MG63 (cell line): ENCODE results near the gene TAS2R40. TPM values are rescaled to one million over a fixed set of nuclear protein-coding genes. Genes with fewer than 3 reads are reported as not detected.
"Not testable (repeated sequence)": the region's sequence is repeated elsewhere in the genome, so short reads cannot be mapped to it uniquely, and the experiment has no call there.

Experiments used
- DNase-seq: peaks from one replicate; pipeline ENCODE4 v3.0.0-alpha.2; 2020
- H3K27me3 ChIP-seq: fragments of 250-450 bp; sonication (Bioruptor Pico); 2 replicates; pipeline ENCODE4 v1.5.1; 2020; ENCODE audit warnings: mild to moderate bottlenecking, moderate library complexity
- H3K36me3 ChIP-seq: fragments of 250-450 bp; sonication (Bioruptor Pico); 2 replicates; pipeline ENCODE4 v1.5.1; 2020; ENCODE audit warnings: mild to moderate bottlenecking, moderate library complexity
- H3K4me3 ChIP-seq: fragments of 250-450 bp; sonication (Bioruptor Pico); 2 replicates; pipeline ENCODE4 v1.5.1; 2020; ENCODE audit warnings: mild to moderate bottlenecking, moderate library complexity
- H3K9me3 ChIP-seq: fragments of 250-450 bp; sonication (Bioruptor Pico); 2 replicates; pipeline ENCODE4 v1.5.1; 2020; ENCODE audit warnings: mild to moderate bottlenecking, moderate library complexity
- total RNA-seq: library from RNA; depleted of rRNA; stranded (reverse); fragments of >200 nt; shearing (Covaris generic); gene quantifications from 2 replicates; pipeline ENCODE4 v1.2.3, GENCODE V29; 2014; ENCODE audit warnings: low replicate concordance; rRNA removed

The TAS2R40 gene
- not detected in 2 replicates for total RNA-seq

DNA sequence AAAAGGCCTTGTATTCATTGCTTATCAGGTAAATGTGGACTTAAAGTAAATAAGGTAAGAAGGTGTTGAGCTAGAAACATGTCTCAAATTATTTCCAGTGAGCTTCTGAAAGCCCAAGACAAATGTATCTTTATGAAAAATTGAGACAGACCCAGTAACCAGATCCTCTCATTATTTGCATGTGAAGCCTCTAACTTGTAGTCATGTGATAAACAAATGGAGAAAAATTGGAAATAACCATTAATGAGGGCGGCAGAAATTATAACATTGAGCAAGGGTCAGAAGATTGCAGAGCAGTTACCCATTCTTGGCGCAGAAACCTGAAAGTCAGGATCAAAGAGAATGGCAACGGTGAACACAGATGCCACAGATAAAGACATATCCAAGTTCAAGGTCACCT, at the start of gene TAS2R40:
TSS of gene TAS2R40 (plus strand) at position 301 of the 400 bp plus-strand sequence. CDS start at position 343, 42 bp downstream.
- H3K9me3 ChIP-seq = no peaks in the 10 kb centered on the region
- no peak for DNase-seq
- H3K4me3 ChIP-seq = no peak within 1 kb of the TSS
- no peaks in the 10 kb centered on the region for H3K36me3 ChIP-seq
- H3K27me3 ChIP-seq = no peaks in the 10 kb centered on the region

DNA sequence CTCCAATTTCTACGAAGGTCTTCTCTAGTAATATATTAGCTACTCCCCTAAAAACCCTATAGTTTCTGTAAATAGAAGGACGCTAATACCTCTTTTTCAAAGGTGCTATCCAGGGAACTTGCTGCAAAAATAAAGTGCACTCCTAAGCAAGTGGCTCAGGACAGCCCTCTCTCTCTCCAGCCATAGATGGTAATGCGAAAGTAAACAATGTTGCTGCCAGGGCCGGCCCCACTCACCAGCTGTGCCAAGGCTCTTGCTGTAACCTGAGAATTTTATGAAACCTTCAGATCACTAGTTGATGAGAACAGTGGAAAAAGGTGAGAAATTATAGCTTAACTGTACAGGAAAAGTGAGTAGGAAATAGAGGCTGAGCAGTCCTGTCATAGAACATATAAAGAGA, 49.5 kb upstream of the TAS2R40 start:
- H3K27me3 ChIP-seq = no peaks in the 10 kb centered on the region
- no peak overlapping the region for H3K4me3 ChIP-seq
- DNase-seq = peak; percentile 50
- no peaks in the 10 kb centered on the region for H3K36me3 ChIP-seq
- H3K9me3 ChIP-seq = no peaks in the 10 kb centered on the region

DNA sequence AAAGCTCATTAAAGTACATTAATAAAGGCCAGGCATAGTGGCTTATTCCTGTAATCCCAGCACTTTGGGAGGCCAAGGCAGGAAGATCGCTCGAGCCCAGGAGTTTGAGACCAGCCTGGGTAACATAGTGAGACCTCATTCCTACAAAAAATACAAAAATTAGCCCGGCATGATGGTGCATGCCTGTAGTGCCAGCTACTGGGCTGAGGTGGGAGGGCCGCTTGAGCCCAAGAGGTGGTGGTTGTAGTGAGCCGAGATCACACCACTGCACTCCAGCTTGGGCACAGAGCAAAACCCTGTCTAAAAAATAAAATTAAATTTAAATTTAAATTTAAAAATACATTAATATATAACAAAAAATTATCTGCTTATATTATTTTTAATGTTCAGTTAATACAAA, 45.7 kb upstream of the TAS2R40 start:
- no peak for DNase-seq
- no peaks in the 10 kb centered on the region for H3K36me3 ChIP-seq

DNA sequence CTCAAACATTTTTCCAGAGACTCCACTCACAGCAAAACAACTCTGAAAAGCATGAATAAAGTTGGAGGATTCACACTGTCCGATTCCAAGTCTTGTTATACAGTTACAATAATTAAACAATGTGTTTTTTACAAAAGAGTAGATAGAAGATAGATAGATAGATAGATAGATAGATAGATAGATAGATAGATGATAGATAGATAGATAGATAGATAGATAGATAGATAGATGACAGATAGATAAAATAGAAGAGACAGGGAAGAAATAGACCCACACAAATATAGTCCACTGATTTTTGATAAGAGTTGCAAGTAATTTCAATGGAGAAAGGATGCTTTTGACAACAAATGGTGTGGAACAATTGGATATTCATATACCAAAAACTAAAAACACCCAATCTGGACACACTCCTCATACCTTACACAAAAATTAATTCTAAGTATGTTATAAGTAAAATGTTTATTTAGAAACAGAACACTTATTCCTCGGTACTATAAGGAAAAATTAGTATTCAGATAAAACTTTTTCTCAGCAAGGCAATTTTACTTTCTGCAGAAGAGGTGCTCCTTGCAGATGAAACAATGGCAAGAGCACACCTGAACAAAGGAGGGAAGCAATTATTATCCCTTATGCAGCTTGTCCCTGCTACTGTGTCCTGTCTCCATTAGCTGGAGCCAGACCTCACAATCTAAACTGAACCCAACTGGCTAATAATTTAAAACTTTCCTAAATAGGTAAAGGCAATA, 44.3 kb upstream of the TAS2R40 start:
- Histone ChIP-seq H3K36me3 (no peaks in the 10 kb centered on the region), H3K4me3 (no peak overlapping the region), H3K9me3 (no peaks in the 10 kb centered on the region), H3K27me3 (no peaks in the 10 kb centered on the region)
- DNase-seq = no peak

More for the DNA sequence above, 45.7 kb upstream of the TAS2R40 start:
- Histone ChIP-seq H3K4me3 (no peak overlapping the region), H3K9me3 (no peaks in the 10 kb centered on the region), H3K27me3 (no peaks in the 10 kb centered on the region)

DNA sequence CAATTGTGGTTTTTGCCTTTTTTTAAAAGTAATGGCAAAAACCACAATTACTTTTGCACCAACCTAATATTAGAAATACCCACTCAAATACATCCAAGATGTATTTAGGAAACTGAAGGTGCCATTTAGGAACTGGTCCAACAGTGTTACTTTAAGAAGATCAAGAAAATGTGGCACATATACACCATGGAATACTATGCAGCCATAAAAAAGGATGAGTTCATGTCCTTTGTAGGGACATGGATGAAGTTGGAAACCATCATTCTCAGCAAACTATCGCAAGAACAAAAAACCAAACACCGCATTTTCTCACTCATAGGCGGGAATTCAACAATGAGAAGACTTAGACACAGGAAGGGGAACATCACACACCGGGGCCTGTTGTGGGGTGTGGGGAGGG, 41.1 kb upstream of the TAS2R40 start:
- not testable (repeated sequence) for DNase-seq, H3K27me3 ChIP-seq, H3K9me3 ChIP-seq, H3K36me3 ChIP-seq, H3K4me3 ChIP-seq

DNA sequence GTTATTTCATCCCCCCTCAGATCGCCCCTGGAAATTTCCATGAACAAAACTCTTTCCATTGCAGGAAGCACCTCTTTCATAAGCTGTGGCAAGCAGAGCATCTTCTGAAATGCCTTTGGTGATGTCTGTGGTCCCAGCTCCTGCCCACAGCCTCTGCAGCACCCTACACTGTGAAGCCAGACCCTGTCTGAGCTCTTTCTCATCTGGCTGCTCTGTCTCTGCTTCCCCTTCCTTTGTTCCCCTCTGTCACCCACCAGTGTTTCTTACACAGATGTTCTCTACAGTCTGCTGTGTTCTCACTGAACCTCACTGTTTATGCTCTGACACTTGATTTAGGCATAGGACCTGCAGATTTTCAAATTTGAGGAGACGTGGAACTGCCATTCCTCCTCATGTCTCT, 40.5 kb upstream of the TAS2R40 start:
- Histone ChIP-seq H3K9me3 (no peaks in the 10 kb centered on the region), H3K4me3 (no peak overlapping the region), H3K27me3 (no peaks in the 10 kb centered on the region), H3K36me3 (no peaks in the 10 kb centered on the region)
- DNase-seq = no peak

DNA sequence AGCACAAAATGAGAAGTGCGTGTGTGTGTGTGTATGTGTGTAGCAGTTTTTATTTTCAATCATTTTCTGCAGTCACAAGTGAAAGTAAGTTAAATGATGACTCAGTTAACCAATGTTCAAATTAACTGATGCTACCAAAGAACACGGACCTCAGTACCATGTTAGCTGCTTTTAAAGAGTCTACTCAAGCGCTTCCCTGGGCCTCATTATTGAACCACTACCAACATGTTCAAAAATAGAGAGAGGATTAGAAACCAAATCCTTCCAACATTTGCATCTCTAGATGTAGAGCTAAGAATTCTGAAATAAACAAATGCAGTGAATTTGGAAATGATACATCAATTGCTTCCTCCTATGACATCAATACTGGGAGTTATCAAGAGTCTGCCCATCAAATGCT, 38.8 kb upstream of the TAS2R40 start, which contains the start of gene TAS2R39:
TSS of gene TAS2R39 (plus strand) at position 396 of the 400 bp plus-strand sequence. CDS start at position 396, 0 bp downstream.
- Histone ChIP-seq H3K27me3 (no peaks in the 10 kb centered on the region), H3K36me3 (no peaks in the 10 kb centered on the region), H3K9me3 (no peaks in the 10 kb centered on the region), H3K4me3 (no peak within 1 kb of the TSS)
- no peak for DNase-seq

DNA sequence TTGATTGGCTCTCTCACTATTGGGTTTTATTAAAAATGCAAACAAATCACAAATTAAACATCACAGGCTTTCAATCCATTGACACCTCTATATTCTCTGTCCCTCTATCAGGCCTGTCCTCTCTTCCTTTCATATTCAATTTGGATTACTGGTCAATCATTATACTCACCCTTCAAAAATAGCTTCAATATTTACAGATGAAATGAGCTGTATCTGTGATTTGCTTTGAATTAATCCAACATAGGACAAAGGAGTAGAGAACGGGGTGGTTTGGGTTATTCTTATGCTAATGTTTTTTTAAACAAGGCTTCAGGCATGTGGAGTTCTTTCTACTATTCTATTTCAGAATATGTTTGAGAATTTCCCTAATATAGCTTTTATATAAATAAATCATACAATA, 36.3 kb upstream of the TAS2R40 start:
- Histone ChIP-seq H3K36me3 (no peaks in the 10 kb centered on the region), H3K9me3 (no peaks in the 10 kb centered on the region), H3K27me3 (no peaks in the 10 kb centered on the region), H3K4me3 (no peak overlapping the region)
- DNase-seq = no peak

DNA sequence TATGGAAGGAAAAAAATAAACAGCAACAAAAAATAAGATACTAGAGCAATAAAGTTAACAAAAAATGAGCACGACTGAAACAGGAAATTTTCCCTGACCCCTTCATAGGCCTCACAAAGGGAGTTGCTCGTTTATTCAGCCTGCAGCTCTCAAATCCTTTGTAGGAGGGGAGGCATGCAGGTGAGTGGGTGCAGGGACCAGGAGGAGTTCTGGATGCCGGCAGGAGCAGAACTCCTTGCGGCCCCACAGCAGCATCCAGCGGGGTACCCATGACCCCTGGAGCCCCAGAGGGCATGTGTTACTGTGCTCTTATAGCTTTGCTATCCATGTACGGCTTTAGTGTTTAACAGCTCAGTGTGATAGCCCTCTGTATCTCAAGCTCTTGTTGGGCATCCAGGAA, 32.8 kb upstream of the TAS2R40 start:
- Histone ChIP-seq H3K27me3 (no peaks in the 10 kb centered on the region), H3K36me3 (no peaks in the 10 kb centered on the region), H3K9me3 (no peaks in the 10 kb centered on the region), H3K4me3 (no peak overlapping the region)
- no peak for DNase-seq

DNA sequence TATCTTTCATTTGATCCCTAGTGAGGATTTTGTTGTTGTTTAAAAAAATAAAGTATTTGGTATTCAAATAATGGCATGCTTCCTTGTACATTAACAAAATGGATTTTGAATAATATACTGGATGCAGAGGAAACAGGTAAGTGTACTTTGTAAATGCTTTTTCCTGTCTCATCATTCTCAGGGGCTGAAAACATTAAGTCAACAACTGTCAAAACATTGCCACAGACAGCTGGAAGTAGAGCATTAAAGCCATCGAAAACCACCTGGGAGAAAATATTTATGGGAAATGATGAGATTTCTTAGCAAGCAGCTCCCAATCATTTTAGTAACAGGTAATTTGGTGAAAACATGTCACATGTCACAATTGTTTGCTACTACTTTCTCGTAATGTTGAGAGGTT, 28.0 kb upstream of the TAS2R40 start:
- Histone ChIP-seq H3K36me3 (no peaks in the 10 kb centered on the region), H3K4me3 (no peak overlapping the region), H3K27me3 (no peaks in the 10 kb centered on the region), H3K9me3 (no peaks in the 10 kb centered on the region)
- DNase-seq = no peak

DNA sequence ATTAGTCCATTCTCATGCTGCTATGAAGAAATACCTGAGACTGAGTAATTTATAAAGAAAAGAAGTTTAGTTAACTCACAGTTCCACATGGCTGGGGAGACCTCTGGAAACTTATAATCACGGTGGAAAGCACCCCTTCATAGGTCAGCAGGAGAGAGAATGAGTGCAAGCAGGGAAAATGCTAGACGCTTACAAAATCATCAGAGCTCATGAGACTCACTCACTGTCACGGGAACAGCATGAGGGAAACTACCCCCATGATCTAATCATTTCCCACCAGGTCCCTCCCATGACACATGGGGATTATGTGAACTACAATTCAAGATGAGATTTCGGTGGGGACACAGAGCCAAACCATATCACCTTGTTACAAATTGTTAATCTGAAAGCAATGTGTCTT, 22.8 kb upstream of the TAS2R40 start:
- Histone ChIP-seq H3K4me3 (no peak overlapping the region), H3K36me3 (no peaks in the 10 kb centered on the region), H3K9me3 (no peaks in the 10 kb centered on the region), H3K27me3 (no peaks in the 10 kb centered on the region)
- no peak for DNase-seq

DNA sequence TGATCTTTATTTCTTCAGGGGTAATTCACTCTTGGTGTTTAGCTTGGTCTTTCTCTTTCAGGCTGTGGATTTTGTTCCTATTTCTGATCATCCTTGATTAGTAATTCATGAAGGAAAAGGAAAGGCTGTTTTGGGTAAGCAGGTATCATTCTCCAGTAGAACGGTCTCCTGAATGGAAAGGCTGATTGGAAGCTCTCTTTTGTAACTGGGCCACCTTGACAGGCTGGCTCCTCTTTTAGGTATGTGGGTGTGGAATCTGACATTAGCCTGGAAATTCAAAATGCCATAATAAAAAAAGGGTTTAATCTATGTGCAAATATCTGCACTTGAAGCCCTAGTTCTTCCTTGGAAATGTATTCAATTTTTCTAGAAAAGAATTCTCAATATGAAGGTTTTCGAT, 19.7 kb upstream of the TAS2R40 start:
- no peaks in the 10 kb centered on the region for H3K9me3 ChIP-seq
- DNase-seq = no peak

DNA sequence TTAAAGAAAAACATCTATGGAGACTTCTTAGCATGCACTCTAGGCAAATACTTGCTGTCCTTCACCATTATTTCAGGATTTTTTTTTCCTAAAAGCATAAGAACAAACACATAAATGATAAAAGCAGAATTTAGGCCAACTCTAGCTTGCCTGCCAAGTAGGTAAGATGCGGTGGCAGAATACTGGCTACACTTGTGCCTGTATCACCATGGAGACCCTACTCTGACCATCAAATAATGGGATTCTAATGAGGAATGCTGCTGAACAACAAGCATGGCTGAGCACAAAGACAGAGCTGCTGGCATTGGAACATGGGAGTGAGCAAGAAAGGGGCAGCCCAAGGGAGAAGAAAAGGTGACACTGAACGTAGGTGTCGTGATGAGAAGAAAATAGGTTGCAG, 18.5 kb upstream of the TAS2R40 start:
- Histone ChIP-seq H3K9me3 (no peaks in the 10 kb centered on the region), H3K36me3 (no peaks in the 10 kb centered on the region), H3K4me3 (no peak overlapping the region), H3K27me3 (no peaks in the 10 kb centered on the region)
- no peak for DNase-seq

More for the DNA sequence above, 19.7 kb upstream of the TAS2R40 start:
- H3K4me3 ChIP-seq = no peak overlapping the region
- no peaks in the 10 kb centered on the region for H3K27me3 ChIP-seq
- no peaks in the 10 kb centered on the region for H3K36me3 ChIP-seq

DNA sequence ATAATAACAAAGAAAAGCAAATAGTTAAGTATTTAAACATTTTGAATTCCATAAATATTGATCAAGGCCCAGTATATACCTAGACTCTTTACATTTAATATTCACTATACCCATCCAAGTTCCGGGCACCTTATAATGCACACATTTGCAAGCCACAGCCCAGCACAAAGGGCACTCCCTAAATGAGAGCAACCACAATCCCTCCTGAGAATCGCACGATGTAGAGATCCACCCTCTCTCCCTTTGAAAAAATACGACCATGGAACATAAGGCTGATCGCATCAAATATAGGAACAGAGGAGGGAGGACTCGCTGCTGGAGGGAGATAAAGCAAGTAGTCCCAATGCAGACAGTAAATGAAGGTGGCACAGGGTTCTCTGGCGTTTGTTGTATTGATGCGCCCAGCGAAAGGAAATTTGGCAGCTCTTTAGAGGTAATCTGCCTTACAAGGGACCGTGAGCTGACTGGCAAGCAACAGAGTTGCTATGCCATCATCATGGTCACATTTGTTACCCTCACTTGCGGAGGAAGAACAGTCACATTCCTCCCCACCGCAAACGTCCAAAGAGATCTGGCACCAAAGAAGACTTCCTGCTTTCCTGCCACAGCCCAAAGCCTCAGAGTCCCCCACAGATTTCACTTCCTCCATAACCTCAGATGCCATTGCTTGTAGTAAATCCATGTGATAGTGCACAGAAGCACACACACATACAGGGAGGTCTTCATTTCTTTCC, 16.1 kb upstream of the TAS2R40 start:
- H3K4me3 ChIP-seq = no peak overlapping the region
- H3K27me3 ChIP-seq = no peaks in the 10 kb centered on the region
- no peaks in the 10 kb centered on the region for H3K36me3 ChIP-seq
- no peaks in the 10 kb centered on the region for H3K9me3 ChIP-seq
- no peak for DNase-seq

DNA sequence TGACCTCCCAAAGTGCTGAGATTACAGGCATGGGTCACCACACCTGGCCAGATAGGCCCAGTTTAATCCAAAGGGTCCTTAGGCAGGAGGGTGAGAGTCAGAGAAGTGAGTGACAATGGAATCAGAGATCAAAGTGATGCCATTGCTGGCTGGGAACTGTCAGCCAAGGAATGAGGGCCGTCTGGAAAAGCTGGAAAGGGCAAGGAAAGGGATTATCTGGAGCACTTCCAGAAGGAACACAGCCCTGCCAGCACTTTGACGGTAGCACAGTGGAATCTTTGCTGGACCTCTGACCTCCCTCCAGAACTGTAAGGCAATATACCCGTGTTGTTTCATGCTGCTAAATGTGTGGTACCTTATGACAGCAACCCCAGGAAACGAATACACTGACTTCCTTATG, 11.3 kb upstream of the TAS2R40 start:
- no peaks in the 10 kb centered on the region for H3K27me3 ChIP-seq
- no peaks in the 10 kb centered on the region for H3K9me3 ChIP-seq
- no peak overlapping the region for H3K4me3 ChIP-seq
- H3K36me3 ChIP-seq = no peaks in the 10 kb centered on the region
- DNase-seq = no peak

DNA sequence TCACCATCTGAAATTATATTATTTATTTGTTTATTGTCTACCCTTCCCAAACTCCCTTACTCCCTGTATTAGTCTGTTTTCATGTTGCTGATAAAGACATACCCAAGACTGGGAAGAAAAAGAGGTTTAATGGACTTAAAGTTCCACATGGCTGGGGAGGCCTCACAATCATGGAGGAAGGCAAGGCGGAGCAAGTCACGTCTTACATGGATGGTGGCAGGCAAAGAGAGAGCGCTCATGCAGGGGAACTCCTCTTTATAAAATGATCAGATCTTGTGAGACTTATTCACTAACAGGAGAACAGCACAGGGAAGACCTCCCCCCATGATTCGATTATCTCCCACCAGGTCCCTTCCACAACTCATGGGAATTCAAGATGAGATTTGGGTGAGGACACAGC, 8.4 kb upstream of the TAS2R40 start:
- not testable (repeated sequence) for H3K9me3 ChIP-seq, H3K27me3 ChIP-seq, H3K36me3 ChIP-seq, DNase-seq, H3K4me3 ChIP-seq

DNA sequence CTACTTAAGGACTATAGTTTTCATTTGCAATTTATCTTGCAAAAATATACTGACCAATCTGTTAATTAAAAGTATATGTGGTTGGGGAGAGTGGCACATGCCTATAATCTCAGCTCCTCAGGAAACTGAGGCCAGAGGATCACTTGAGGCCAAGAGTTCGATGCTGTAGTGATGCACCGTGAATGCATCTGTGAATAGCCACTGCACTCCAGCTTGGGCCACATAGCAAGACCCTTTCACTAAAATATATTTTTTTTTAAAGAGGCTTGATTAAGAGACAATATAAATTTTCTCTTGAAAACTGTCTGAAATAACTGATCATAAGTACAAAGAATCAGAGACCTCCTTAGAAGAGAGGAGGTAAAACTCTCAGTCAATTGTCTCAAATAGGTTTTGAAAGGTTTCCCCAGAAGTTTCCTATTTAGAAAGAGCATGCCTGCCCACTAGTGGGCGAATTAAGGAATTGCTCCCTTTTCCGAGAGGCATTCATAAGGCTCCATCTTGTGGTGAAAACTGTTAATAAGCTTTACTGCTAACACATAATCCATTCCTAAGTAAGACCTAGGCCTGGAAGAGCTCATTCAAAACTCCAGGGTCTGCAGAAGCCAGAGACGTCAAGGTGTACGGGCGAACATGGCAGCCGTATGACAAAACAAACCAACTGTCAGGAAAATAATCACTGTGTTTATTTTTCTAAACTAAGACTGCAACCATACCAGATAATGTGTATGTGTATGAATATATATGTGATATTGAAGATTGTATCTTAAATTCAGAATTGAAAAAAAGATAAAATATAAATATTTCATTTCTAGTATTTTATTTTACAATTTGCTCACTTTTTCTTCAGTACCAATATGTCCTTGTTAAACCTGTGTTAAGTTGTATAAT, 6.8 kb upstream of the TAS2R40 start:
- peak; percentile 5 for DNase-seq
- H3K4me3 ChIP-seq = no peak overlapping the region
- H3K9me3 ChIP-seq = no peaks in the 10 kb centered on the region

More for the DNA sequence above, 6.8 kb upstream of the TAS2R40 start:
- H3K27me3 ChIP-seq = no peaks in the 10 kb centered on the region
- no peaks in the 10 kb centered on the region for H3K36me3 ChIP-seq
